Stomach (tissue), 4 donors: ENCODE data around the gene LDB2.

ENCODE experiments used
- CTCF ChIP-seq, 7 experiments: fragments of 450-650 bp in 4 of 7; fragments of 200-600 bp in 3 of 7; sonication (generic) in 3 of 7; IDR thresholded peaks; one replicate each; pipeline ENCODE4 v1.5.1; 2016 to 2019; ENCODE audit warnings: antibody characterized with exemption in 7 of 7, control low read depth in 2 of 7, mild to moderate bottlenecking in 1 of 7
- EP300 ChIP-seq: sonication (generic); formaldehyde crosslinking; IDR thresholded peaks from one replicate; pipeline ENCODE4 v1.6.1; 2017; ENCODE audit warnings: antibody characterized with exemption
- POLR2A ChIP-seq, 4 donors: fragments of 450-650 bp; IDR thresholded peaks; one replicate each; pipeline ENCODE4 v1.6.1; 2016; ENCODE audit warnings: antibody characterized with exemption in 4 of 4, control low read depth in 2 of 4, mild to moderate bottlenecking in 1 of 4, moderate library complexity in 1 of 4
- POLR2AphosphoS5 ChIP-seq, 3 donors: sonication (generic); formaldehyde crosslinking; IDR thresholded peaks; one replicate each; pipeline ENCODE4 v1.6.1; 2016; ENCODE audit warnings: antibody characterized with exemption in 3 of 3

- no peak for TF ChIP-seq CTCF (IDR thresholded peaks at IDR 0.05)
- TF ChIP-seq POLR2AphosphoS5 (IDR thresholded peaks at IDR 0.05): no peak
- TF ChIP-seq POLR2A (IDR thresholded peaks at IDR 0.05): no peak
- no peak for TF ChIP-seq EP300
Observed at GRCh38 chr4:16785793-16786527, 112.5 kb downstream of the LDB2 start.
